K562 (cell line): ENCODE results near the gene SNIP1. TPM values are rescaled to one million over a fixed set of nuclear protein-coding genes. Genes with fewer than 3 reads are reported as not detected.

ENCODE experiments used
- ATAC-seq: fragments of 200-7000 bp; cut with Tn5 transposase; 3 replicates; pipeline ENCODE4 v1.9.1; 2020; ENCODE audit warnings: moderate library complexity
- BruUV-seq: library from RNA; stranded (reverse); fragments of 400-500 nt; replicated peaks from 2 replicates; lab custom pipeline; 2021; lab: Mats Ljungman, UMichigan
- CTCF ChIA-PET: fragments of 300-600 bp; formaldehyde crosslinking; extraction: SDS; loops from one replicate; lab custom pipeline; 2021; ENCODE audit warnings: low intra/inter-chr PET ratio; lab: Yijun Ruan, JAX
- POLR2A ChIA-PET: fragments of 300-600, 350-650 bp; sonication (Branson Sonifier 250); formaldehyde crosslinking; extraction: SDS; loops from one replicate; lab custom pipeline; 2021; ENCODE audit warnings: antibody characterized with exemption, inconsistent platforms; lab: Yijun Ruan, JAX
- DNase-seq, 4 experiments: peaks; one replicate each; pipeline versions ENCODE4 v3.0.0 to v3.0.0-alpha.2; 2011 to 2018; ENCODE audit warnings: low spot score in 3 of 4, mixed read lengths in 3 of 4; ENCODE audit errors: extremely low read depth in 1 of 4
- FAIRE-seq: peaks from 2 replicates; lab custom pipeline; 2011; peaks lifted over from hg19 to GRCh38; lab: Jason Lieb, UNC
- H2AFZ ChIP-seq: 2 replicates; pipeline ENCODE4 v1.6.0; 2011; ENCODE audit warnings: low read depth, low read length, control low read depth, inconsistent platforms
- H3K27ac ChIP-seq: fragments of 200-600 bp; 3 replicates; pipeline ENCODE4 v1.8.0; 2011; ENCODE audit warnings: low read depth, mild to moderate bottlenecking, control low read depth, inconsistent platforms, low read length, moderate library complexity, mixed read lengths; ENCODE audit errors: extremely low read depth
- H3K27me3 ChIP-seq, 2 experiments: fragments of 300-600 bp in 1 of 2; 2 replicates in 1 of 2; 3 replicates in 1 of 2; pipeline versions ENCODE4 v1.6.0 to v1.8.0; 2011; ENCODE audit warnings: inconsistent platforms in 2 of 2, low read length in 2 of 2, mild to moderate bottlenecking in 1 of 2, mixed read lengths in 1 of 2, moderate library complexity in 1 of 2; ENCODE audit not compliant: control insufficient read depth in 2 of 2, insufficient read depth in 2 of 2
- H3K36me3 ChIP-seq: fragments of 300-600 bp; 3 replicates; pipeline ENCODE4 v1.8.0; 2011; ENCODE audit warnings: mild to moderate bottlenecking, low read length, inconsistent platforms; ENCODE audit not compliant: control insufficient read depth, insufficient read depth
- H3K4me1 ChIP-seq, 2 experiments: fragments of 200-600 bp in 1 of 2; replicated peaks in 1 of 2; 2 replicates in 1 of 2; 3 replicates in 1 of 2; pipeline versions ENCODE4 v1.5.1 to v1.8.0; 2011; ENCODE audit warnings: inconsistent platforms in 2 of 2, low read length in 2 of 2, mild to moderate bottlenecking in 1 of 2, mixed read lengths in 1 of 2, moderate library complexity in 1 of 2; ENCODE audit not compliant: control insufficient read depth in 2 of 2, insufficient read depth in 2 of 2
- H3K4me2 ChIP-seq: 2 replicates; pipeline ENCODE4 v1.6.1; 2011; ENCODE audit warnings: low read length, control low read depth, inconsistent platforms, mixed read lengths; ENCODE audit not compliant: insufficient read depth
- H3K4me3 ChIP-seq: fragments of 200-600 bp; sonication (generic), shearing (Covaris generic); 2 replicates; pipeline ENCODE4 v1.5.1; 2016; ENCODE audit warnings: control low read depth, inconsistent platforms
- H3K79me2 ChIP-seq: fragments of 200-600 bp; 3 replicates; pipeline ENCODE4 v1.8.0; 2011; ENCODE audit warnings: low read length, inconsistent platforms; ENCODE audit not compliant: control insufficient read depth, insufficient read depth
- H3K9ac ChIP-seq, 2 experiments: 2 replicates each; pipeline versions ENCODE4 v1.6.0 to v1.6.1; 2011; ENCODE audit warnings: low read depth in 2 of 2, low read length in 2 of 2, control low read depth in 1 of 2, inconsistent platforms in 1 of 2, mild to moderate bottlenecking in 1 of 2, mixed read lengths in 1 of 2; ENCODE audit not compliant: insufficient read depth in 1 of 2
- H3K9me1 ChIP-seq: one replicate; pipeline ENCODE4 v1.6.0; 2011; ENCODE audit warnings: inconsistent platforms, mild to moderate bottlenecking, low read length, moderate library complexity; ENCODE audit not compliant: control insufficient read depth, insufficient read depth
- H3K9me3 ChIP-seq: replicated peaks from 2 replicates; pipeline ENCODE4 v1.5.1; 2011; ENCODE audit warnings: low read depth, low read length, inconsistent platforms; ENCODE audit not compliant: control insufficient read depth, insufficient read depth
- H4K20me1 ChIP-seq: replicated peaks from 2 replicates; pipeline ENCODE4 v1.6.1; 2011; ENCODE audit warnings: low read length, inconsistent platforms, mixed read lengths; ENCODE audit not compliant: control insufficient read depth, insufficient read depth
- DMBX1 ChIP-seq: fragments of 250-450 bp; sonication (Bioruptor Pico); IDR thresholded peaks from 2 replicates; pipeline ENCODE4 v1.8.0; 2022; ENCODE audit warnings: inconsistent platforms, mild to moderate bottlenecking, moderate library complexity, borderline replicate concordance
- PYGO2 ChIP-seq: fragments of 450-650 bp; IDR thresholded peaks from 2 replicates; pipeline ENCODE4 v1.6.1; 2016; ENCODE audit warnings: mild to moderate bottlenecking, missing genetic modification characterization, moderate library complexity, missing compliant biosample characterization
- RHOXF2B ChIP-seq: fragments of 250-450 bp; sonication (Bioruptor Pico); conservative IDR thresholded peaks from 2 replicates; pipeline ENCODE4 v1.5.1; 2021
- SAP30 ChIP-seq: fragments of 200-600 bp; sonication (generic); IDR thresholded peaks from 2 replicates; pipeline ENCODE4 v1.6.1; 2012; ENCODE audit warnings: borderline replicate concordance, low read depth, mild to moderate bottlenecking, moderate library complexity, low read length, control low read depth, inconsistent platforms; ENCODE audit not compliant: insufficient read depth, poor library complexity, severe bottlenecking
- SIRT6 ChIP-seq: IDR thresholded peaks from one replicate; pipeline ENCODE4 v1.6.1; 2012; ENCODE audit warnings: low read depth, mild to moderate bottlenecking, control low read depth, inconsistent platforms, low read length, moderate library complexity
- WGBS: fragments of 100-300 bp; shearing (Covaris generic); methylation state at CpG from one replicate; pipeline ENCODE4 v1.1.6; 2016; ENCODE audit warnings: low coverage, mixed read lengths; ENCODE audit not compliant: insufficient coverage; ENCODE audit errors: missing lambda C conversion rate; 5-methylcytosine and 5-hydroxymethylcytosine counted together
- in situ Hi-C: fragments of 300-500 bp; cut with MboI; formaldehyde crosslinking; loops from 4 replicates; pipeline ENCODE4 v1.15.0; 2018; ENCODE audit warnings: inconsistent platforms, mixed read lengths
- intact Hi-C: fragments of 100-400 bp; cut with micrococcal nuclease; formaldehyde crosslinking; loops from 2 replicates; pipeline ENCODE4 v1.14.2; 2022
- polyA plus RNA-seq, 8 experiments: library from polyadenylated mRNA; depleted of rRNA in 4 of 8; stranded (reverse) in 5 of 8; unstranded in 3 of 8; fragments of >200 nt; fragmentation: Nextera tagmentation in 2 of 8; fragmentation: Illumina TruSeq in 1 of 8; extraction: Ambion mirVana in 2 of 8; extraction: Trizol in 1 of 8; gene quantifications; 2 replicates each; pipeline versions ENCODE4 v1.2.1 to v1.2.3, GENCODE V29; 2011 to 2014; ENCODE audit warnings: inconsistent platforms in 1 of 8, missing spikeins in 1 of 8
- total RNA-seq, 7 experiments: library from RNA; depleted of rRNA in 6 of 7; stranded (reverse); fragments of >200 nt in 6 of 7; fragmentation: Illumina TruSeq in 2 of 7; extraction: Trizol in 2 of 7; gene quantifications; 2 replicates each; pipeline versions ENCODE4 v1.2.1 to v1.2.3, GENCODE V29; 2011 to 2021; ENCODE audit warnings: low replicate concordance in 1 of 7
- TF ChIP-seq, protein P1 (sequence below): sonication (generic); formaldehyde crosslinking; IDR thresholded peaks from 2 replicates; pipeline ENCODE4 v1.9.0; 2022; ENCODE audit warnings: mild to moderate bottlenecking, missing genetic modification reagents
- TF ChIP-seq, protein P2 (sequence below): fragments of 250-450 bp; sonication (Bioruptor Pico); IDR thresholded peaks from 2 replicates; pipeline ENCODE4 v1.4.0; 2020

The SNIP1 gene
- total and polyA plus RNA-seq, 9 of the 15 experiments (the other 6 are each of a cell fraction or from before 2014, with no cell fraction given), result 2.9 to 25.9 (median 14.6) TPM

DNA sequence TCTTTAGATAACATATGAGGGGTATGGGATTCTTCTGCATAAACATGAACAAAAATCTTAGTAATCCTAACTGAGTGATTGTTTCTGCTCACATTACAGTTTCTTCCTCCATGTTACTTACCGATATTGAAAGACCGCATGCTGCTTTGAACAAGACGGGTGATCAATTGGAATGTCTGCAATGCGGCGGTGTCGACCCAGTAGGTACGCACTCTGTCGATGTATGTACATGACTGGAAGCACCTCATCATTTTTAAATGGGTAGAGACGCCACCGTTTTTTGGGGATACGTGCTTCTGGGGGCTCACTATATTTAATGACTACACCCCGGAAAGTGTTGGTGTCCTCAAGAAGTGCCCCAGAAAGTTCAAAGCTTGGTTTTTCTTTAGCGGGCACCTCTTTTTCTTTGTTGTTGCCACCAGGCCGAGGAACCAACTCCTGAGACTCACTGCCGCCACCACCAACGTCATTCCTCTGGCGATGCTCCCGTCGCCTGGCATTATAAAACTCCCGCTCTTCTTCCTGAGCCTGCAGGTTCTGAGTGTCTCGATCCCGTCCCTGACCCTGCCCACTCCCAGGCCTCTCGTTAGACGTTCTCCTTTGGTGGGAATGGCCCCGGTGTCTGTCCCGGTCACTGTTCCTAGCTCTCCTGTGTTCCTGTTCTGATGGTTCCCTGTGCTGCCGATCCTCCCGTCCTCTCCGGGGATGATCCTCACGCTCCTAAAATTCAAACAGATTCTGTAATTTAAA lies 13.9 kb downstream of the SNIP1 start:
- BruUV-seq, result no TSS peak
- no peaks in the 10 kb centered on the region for H3K79me2 ChIP-seq
- intact Hi-C loops (no loop called here), in situ Hi-C loops (no loop called here)
- no peak overlapping the region for H3K27ac ChIP-seq
- no peak overlapping the region for H3K4me2 ChIP-seq
- DNase-seq (no peak), FAIRE-seq (no peak), ATAC-seq (no peak)
- no peaks in the 10 kb centered on the region for H3K9me1 ChIP-seq
- H3K27me3 ChIP-seq, result no peaks in the 10 kb centered on the region
- POLR2A ChIA-PET, result interaction anchor here (0.9 kb wide), 1 partner anchor 9 kb away, joined by 3 read pairs; no protein-coding TSS in a partner anchor
- no peaks in the 10 kb centered on the region; a peak in 1 of 5 replicates for H3K4me1 ChIP-seq
- H3K36me3 ChIP-seq, result peaks cover 80% of the 10 kb centered on the region
- no peak overlapping the region for H3K9ac ChIP-seq
- H3K4me3 ChIP-seq, result no peak overlapping the region
- TF ChIP-seq RHOXF2B (CRISPR knock-in tag) (no peak), PYGO2 (no peak), SIRT6 (no peak), DMBX1 (no peak), SAP30 (no peak)
- TF ChIP-seq, protein P1, sequence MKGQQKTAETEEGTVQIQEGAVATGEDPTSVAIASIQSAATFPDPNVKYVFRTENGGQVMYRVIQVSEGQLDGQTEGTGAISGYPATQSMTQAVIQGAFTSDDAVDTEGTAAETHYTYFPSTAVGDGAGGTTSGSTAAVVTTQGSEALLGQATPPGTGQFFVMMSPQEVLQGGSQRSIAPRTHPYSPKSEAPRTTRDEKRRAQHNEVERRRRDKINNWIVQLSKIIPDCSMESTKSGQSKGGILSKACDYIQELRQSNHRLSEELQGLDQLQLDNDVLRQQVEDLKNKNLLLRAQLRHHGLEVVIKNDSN (CRISPR knock-in tag), result no peak
- TF ChIP-seq, protein P2, sequence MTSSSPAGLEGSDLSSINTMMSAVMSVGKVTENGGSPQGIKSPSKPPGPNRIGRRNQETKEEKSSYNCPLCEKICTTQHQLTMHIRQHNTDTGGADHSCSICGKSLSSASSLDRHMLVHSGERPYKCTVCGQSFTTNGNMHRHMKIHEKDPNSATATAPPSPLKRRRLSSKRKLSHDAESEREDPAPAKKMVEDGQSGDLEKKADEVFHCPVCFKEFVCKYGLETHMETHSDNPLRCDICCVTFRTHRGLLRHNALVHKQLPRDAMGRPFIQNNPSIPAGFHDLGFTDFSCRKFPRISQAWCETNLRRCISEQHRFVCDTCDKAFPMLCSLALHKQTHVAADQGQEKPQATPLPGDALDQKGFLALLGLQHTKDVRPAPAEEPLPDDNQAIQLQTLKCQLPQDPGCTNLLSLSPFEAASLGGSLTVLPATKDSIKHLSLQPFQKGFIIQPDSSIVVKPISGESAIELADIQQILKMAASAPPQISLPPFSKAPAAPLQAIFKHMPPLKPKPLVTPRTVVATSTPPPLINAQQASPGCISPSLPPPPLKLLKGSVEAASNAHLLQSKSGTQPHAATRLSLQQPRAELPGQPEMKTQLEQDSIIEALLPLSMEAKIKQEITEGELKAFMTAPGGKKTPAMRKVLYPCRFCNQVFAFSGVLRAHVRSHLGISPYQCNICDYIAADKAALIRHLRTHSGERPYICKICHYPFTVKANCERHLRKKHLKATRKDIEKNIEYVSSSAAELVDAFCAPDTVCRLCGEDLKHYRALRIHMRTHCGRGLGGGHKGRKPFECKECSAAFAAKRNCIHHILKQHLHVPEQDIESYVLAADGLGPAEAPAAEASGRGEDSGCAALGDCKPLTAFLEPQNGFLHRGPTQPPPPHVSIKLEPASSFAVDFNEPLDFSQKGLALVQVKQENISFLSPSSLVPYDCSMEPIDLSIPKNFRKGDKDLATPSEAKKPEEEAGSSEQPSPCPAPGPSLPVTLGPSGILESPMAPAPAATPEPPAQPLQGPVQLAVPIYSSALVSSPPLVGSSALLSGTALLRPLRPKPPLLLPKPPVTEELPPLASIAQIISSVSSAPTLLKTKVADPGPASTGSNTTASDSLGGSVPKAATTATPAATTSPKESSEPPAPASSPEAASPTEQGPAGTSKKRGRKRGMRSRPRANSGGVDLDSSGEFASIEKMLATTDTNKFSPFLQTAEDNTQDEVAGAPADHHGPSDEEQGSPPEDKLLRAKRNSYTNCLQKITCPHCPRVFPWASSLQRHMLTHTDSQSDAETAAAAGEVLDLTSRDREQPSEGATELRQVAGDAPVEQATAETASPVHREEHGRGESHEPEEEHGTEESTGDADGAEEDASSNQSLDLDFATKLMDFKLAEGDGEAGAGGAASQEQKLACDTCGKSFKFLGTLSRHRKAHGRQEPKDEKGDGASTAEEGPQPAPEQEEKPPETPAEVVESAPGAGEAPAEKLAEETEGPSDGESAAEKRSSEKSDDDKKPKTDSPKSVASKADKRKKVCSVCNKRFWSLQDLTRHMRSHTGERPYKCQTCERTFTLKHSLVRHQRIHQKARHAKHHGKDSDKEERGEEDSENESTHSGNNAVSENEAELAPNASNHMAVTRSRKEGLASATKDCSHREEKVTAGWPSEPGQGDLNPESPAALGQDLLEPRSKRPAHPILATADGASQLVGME (CRISPR knock-in tag), result no peak
- no peaks in the 10 kb centered on the region for H3K9me3 ChIP-seq
- WGBS, result 96% methylated on average over 29 of the region's 30 CpGs
- CTCF ChIA-PET, result no interaction called here
- H2AFZ ChIP-seq, result no peak overlapping the region
- no peaks in the 10 kb centered on the region for H4K20me1 ChIP-seq
